Heart left ventricle (tissue), 13 donors: ENCODE measurements around the gene ARID5B.

ENCODE experiments used
- CTCF ChIP-seq, 12 donors: fragments of 200-600 bp; sonication (generic) in 4 of 12; IDR thresholded peaks; one replicate each; pipeline versions ENCODE4 v1.5.0 to v1.8.0; 2018 to 2022; ENCODE audit warnings: antibody characterized with exemption in 12 of 12, mild to moderate bottlenecking in 5 of 12
- POLR2A ChIP-seq, 2 donors: fragments of 450-650 bp; IDR thresholded peaks; one replicate each; pipeline ENCODE4 v1.6.1; 2017; ENCODE audit warnings: antibody characterized with exemption in 2 of 2, mild to moderate bottlenecking in 2 of 2, moderate library complexity in 2 of 2
- donor health status: ischemic (EF 13 %, LVEDD 7.1; RV severe dilation, severe dysfunction).
- donor health status: DM: no; HTN: yes; CAD: no.
- donor health status: DM: no; HTN: no; CAD: no.
- donor health status: ischemic (EF 25% LVEDD 6.9; RV normal size, moderate dysfunction).
- donor health status: ischemic (EF 25% LVEDD 5.7; RV mildly dilated, moderate dysfunction).
- donor health status: ischemic (EF 35%, LVEDD 5.7; RV mildly dilated, moderate dysfunction).
- donor health status: nonischemic (EF 11% LVEDD 7.7; RV severe dilation, severe dysfunction).
- donor health status: DM: yes; HTN: yes; CAD: no.
- donor health status: PGD.
- donor health status: ischemic (EF 29% LVEDD 5.4; RV normal size, mild dysfunction).
- donor health status: nonischemic (EF 23%, LVEDD 6.1; RV moderate dilation, normal function).

- no peak for TF ChIP-seq CTCF (IDR thresholded peaks at IDR 0.05)
- peak in 1 of 2 donors; percentile 89 for TF ChIP-seq POLR2A (IDR thresholded peaks at IDR 0.05)
Measured at GRCh38 chr10:62050893-62051433, 149.5 kb downstream of the ARID5B start.
